ENCODE results near the gene RWDD4.

RWDD4 gene

DNA sequence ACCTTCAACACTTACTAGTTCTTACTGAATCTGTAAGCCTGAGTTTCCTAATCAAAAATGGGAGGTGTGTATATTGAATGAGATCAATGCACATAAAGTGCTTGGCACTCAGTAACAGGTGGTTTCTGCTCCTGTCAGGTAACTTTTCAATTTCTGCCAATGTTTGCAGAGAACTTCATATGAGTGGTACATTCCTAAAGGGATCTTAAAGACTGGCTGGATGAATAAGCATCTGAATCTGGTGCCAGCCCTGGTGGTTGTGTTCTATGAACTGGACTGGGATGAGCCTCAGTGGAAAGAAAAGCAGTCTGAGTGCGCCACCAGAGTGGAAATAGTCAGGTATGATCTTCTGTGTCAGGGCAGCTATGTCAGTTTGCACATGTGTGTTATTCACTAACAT, 7.1 kb upstream of the RWDD4 start:
- no peak overlapping the region for H3K4me3 ChIP-seq (ENCODE audit: low read depth, low read length)
- TF ChIP-seq, protein P1, sequence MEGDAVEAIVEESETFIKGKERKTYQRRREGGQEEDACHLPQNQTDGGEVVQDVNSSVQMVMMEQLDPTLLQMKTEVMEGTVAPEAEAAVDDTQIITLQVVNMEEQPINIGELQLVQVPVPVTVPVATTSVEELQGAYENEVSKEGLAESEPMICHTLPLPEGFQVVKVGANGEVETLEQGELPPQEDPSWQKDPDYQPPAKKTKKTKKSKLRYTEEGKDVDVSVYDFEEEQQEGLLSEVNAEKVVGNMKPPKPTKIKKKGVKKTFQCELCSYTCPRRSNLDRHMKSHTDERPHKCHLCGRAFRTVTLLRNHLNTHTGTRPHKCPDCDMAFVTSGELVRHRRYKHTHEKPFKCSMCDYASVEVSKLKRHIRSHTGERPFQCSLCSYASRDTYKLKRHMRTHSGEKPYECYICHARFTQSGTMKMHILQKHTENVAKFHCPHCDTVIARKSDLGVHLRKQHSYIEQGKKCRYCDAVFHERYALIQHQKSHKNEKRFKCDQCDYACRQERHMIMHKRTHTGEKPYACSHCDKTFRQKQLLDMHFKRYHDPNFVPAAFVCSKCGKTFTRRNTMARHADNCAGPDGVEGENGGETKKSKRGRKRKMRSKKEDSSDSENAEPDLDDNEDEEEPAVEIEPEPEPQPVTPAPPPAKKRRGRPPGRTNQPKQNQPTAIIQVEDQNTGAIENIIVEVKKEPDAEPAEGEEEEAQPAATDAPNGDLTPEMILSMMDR (IDR thresholded peaks at IDR 0.05; ENCODE audit: low read depth, low read length, missing control alignments), result no peak
- no peak for DNase-seq (ENCODE audit: low read depth)

DNA sequence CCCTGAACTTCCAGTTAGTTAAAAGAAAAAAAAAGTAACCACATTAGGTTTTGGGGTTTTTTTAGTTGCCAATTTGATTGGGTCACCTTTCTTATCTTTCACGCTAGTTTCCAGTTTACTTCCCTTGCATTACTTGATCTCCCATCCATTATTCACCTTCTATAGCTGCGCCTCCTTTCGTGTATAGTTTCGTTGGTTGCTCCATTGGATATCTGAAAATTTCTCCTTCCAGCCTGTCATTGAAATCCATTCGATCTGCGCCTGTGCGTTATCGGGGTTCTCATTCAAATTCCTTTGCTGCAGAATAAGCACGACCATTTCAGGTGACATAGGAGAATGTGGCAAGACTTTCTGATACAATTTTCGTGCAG, 872 bp upstream of the RWDD4 start:
- peak overlapping the region; percentile 97 for H3K4me3 ChIP-seq (ENCODE audit: low read depth, low read length)
- DNase-seq (ENCODE audit: low read depth), result no peak
- TF ChIP-seq, protein P1 (IDR thresholded peaks at IDR 0.05; ENCODE audit: low read depth, low read length, missing control alignments), result no peak

DNA sequence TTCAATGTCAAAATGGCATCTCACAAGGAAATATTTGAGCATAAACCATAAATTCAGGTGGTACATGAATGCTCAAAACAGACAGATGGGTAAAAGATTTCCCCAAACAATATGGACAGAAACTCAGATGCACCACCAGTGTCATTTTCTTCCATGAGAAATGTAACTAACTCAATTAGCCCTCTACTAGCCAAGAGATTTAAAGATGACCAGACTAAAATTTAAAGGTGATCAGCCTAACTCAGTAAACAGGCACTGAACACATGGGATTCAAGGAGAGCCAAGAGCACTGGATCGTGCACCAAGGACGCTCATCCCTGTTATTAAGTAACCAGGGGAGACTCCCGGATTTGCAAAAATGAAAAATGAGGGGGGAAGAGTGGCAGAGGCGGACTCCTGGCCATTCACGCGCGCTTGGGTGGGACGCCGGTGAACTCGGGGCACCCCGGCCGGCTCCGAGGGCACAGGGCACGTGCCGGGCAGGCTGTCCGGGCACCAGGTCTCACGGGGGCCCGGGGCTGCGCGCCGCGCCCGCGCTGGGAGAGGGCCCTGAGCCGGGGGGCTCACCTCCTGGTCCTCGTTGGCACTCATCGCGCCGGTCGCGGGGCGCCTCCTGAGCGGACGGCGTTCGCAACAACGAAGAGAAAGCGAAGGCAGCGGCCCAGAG, 490 bp downstream of the RWDD4 start:
- H3K4me3 ChIP-seq (ENCODE audit: low read depth, low read length), result peak overlapping the region; percentile 97
- TF ChIP-seq, protein P1 (IDR thresholded peaks at IDR 0.05; ENCODE audit: low read depth, low read length, missing control alignments), result no peak
- no peak for DNase-seq (ENCODE audit: low read depth)

DNA sequence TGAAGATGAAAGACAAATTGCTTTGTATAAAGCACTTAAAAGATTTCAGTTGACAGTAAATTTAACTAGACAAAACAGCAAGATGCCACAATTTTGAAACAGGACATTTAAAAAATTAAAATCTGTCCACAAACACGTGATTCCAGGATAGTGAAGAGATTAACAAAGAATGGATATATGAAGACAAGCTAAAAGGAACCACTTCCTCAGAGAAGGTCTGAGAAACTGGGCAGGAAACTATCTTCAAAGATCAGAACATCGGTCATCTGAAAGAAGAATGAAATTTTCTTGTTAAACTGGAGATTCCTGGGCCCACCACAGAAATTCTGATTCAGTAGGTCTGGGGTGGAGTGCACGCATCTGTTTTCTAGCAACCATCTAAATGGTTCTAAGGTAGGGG, 1.4 kb downstream of the RWDD4 start:
- no peak for DNase-seq (ENCODE audit: low read depth)
- TF ChIP-seq, protein P1 (IDR thresholded peaks at IDR 0.05; ENCODE audit: low read depth, low read length, missing control alignments), result no peak
- peak overlapping the region; percentile 97 for H3K4me3 ChIP-seq (ENCODE audit: low read depth, low read length)

DNA sequence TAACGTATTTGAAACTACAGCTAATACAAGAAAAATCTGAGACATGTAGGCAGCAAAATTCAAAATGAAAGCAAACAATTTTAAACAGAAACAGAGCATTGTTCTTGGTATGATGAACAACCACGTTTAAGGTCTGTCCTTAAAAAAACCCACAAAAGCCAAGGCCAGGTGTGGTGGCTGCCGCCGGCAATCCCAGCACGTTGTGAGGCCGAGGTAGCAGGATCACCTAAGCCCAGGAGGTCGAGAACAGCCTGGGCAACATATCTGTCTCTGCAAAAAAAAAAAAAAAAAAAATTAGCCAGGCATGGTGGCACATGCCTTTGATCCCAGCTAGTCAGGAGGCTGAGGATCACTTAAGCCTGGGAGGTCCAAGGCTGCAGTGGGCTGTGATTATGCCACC, 13.7 kb downstream of the RWDD4 start:
- no peak overlapping the region for H3K4me3 ChIP-seq (ENCODE audit: low read depth, low read length)
- TF ChIP-seq, protein P1 (IDR thresholded peaks at IDR 0.05; ENCODE audit: low read depth, low read length, missing control alignments), result no peak
- no peak for DNase-seq (ENCODE audit: low read depth)

DNA sequence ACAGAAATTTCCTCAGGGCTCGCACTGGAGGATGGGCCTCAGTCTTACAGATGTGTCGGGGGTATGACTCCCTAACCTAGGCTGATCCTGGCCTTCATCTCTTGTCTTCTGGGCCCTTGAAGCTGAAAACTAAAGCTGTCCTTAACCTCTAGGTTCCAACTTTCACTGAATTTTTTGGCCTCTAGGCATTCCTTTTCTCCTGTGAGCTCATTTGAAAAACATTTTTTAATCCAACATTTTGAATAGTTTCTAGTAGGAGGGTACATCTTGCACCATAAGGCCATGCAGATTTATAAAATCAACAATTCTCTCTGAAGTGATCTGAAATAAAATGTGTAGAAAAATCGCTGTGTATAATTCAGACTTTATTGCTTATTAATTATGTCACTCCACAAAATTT, 19.7 kb downstream of the RWDD4 start:
- no peak for DNase-seq (ENCODE audit: low read depth)
- TF ChIP-seq, protein P1 (IDR thresholded peaks at IDR 0.05; ENCODE audit: low read depth, low read length, missing control alignments), result no peak
- H3K4me3 ChIP-seq (ENCODE audit: low read depth, low read length), result no peak overlapping the region

DNA sequence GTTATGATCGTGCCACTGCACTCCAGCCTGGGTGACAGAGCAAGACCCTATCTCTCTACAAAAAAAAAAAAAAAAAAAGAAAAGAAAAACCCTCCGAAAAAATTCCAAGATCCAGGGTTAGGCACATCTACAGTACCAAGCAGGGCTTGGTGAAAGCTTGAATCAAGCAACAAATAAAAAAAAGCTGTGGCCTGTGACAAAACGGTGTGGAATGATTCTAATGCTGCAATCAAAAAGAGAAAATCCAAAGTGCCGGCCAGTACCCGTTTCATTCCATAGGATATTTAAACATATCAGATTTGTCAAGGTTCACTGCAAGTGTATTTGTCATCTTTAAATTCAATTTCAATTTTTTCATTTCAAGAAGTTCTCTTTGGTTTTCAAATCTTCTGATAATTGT, 20.5 kb downstream of the RWDD4 start:
- TF ChIP-seq, protein P1 (IDR thresholded peaks at IDR 0.05; ENCODE audit: low read depth, low read length, missing control alignments), result no peak
- no peak overlapping the region for H3K4me3 ChIP-seq (ENCODE audit: low read depth, low read length)
- no peak for DNase-seq (ENCODE audit: low read depth)
